ENCODE results near the gene SFT2D1. TPM values are rescaled to one million over a fixed set of nuclear protein-coding genes. Genes with fewer than 3 reads are reported as not detected.

Gene SFT2D1
- total and polyA plus RNA-seq, 9 of the 15 experiments (the other 6 are each of a cell fraction or from before 2014, with no cell fraction given): 54.4 to 140 (median 74.6) TPM

DNA sequence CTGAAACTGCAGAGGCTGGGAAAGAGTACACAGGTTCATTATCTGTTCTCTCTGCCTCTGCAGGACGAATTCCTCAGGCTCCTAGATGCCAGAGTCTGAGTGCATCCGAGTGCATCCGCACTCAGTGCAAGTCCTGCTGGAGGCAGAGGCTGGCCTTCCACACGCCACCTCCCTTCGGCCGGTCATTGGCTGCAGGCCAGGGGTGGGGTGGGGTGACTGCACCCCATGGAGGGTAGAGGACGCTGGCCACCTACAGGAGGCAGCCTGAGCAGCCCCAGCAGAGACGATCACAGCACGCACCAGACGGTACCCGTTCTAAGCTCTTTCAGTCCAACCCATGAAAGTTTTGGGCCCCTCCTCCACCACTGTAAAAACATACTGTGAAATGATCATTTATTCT is 11.7 kb downstream of the SFT2D1 start (continued):
- TF ChIP-seq, protein P1, sequence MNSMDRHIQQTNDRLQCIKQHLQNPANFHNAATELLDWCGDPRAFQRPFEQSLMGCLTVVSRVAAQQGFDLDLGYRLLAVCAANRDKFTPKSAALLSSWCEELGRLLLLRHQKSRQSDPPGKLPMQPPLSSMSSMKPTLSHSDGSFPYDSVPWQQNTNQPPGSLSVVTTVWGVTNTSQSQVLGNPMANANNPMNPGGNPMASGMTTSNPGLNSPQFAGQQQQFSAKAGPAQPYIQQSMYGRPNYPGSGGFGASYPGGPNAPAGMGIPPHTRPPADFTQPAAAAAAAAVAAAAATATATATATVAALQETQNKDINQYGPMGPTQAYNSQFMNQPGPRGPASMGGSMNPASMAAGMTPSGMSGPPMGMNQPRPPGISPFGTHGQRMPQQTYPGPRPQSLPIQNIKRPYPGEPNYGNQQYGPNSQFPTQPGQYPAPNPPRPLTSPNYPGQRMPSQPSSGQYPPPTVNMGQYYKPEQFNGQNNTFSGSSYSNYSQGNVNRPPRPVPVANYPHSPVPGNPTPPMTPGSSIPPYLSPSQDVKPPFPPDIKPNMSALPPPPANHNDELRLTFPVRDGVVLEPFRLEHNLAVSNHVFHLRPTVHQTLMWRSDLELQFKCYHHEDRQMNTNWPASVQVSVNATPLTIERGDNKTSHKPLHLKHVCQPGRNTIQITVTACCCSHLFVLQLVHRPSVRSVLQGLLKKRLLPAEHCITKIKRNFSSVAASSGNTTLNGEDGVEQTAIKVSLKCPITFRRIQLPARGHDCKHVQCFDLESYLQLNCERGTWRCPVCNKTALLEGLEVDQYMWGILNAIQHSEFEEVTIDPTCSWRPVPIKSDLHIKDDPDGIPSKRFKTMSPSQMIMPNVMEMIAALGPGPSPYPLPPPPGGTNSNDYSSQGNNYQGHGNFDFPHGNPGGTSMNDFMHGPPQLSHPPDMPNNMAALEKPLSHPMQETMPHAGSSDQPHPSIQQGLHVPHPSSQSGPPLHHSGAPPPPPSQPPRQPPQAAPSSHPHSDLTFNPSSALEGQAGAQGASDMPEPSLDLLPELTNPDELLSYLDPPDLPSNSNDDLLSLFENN (IDR thresholded peaks at IDR 0.05; ENCODE audit: low read depth in 2 of 2, low read length in 2 of 2): no peak
- TF ChIP-seq POLR2AphosphoS5 (IDR thresholded peaks at IDR 0.05; ENCODE audit: control insufficient read depth, insufficient read depth, low read depth, low read length) (0 out of 2 replicates have a peak, but pooled peaks have one; percentile 26), RBM15 (IDR thresholded peaks at IDR 0.05; ENCODE audit: insufficient read depth, low read length) (no peak), SRSF1 (IDR thresholded peaks at IDR 0.05; ENCODE audit: low read depth, low read length) (no peak), TFAM (CRISPR knock-in tag; conservative IDR thresholded peaks at IDR 0.05) (no peak), HDAC1 (IDR thresholded peaks at IDR 0.05) (0 out of 4 replicates have a peak, but pooled peaks of 1 of the 2 experiments have one; percentile 19), TSC22D4 (tag; IDR thresholded peaks at IDR 0.05) (no peak), HDAC2 (IDR thresholded peaks at IDR 0.05) (0 out of 2 replicates have a peak, but pooled peaks have one; percentile 28), GTF2F1 (IDR thresholded peaks at IDR 0.05; ENCODE audit: low read depth, low read length) (no peak), PYGO2 (tag; IDR thresholded peaks at IDR 0.05) (no peak), HNRNPH1 (optimal IDR thresholded peaks at IDR 0.05; ENCODE audit: low read depth, low read length) (no peak), ZFP36 (IDR thresholded peaks at IDR 0.05; ENCODE audit: low read depth, low read length, partially characterized antibody) (peak; percentile 25), HMGN3 (IDR thresholded peaks at IDR 0.05; ENCODE audit: borderline replicate concordance, extremely low read depth, insufficient read length, low read depth, low read length) (peak; percentile 80), HSF4 (CRISPR knock-in tag; IDR thresholded peaks at IDR 0.05; ENCODE audit: borderline replicate concordance) (no peak), POLR3A (IDR thresholded peaks at IDR 0.05; ENCODE audit: borderline replicate concordance, extremely low read depth, insufficient read depth, insufficient read length) (no peak), RBM17 (IDR thresholded peaks at IDR 0.05; ENCODE audit: borderline replicate concordance, low read depth, low read length) (no peak), POLR3G (IDR thresholded peaks at IDR 0.05; ENCODE audit: extremely low read depth, insufficient read length, insufficient replicate concordance) (no peak)
- TF ChIP-seq, protein P2, sequence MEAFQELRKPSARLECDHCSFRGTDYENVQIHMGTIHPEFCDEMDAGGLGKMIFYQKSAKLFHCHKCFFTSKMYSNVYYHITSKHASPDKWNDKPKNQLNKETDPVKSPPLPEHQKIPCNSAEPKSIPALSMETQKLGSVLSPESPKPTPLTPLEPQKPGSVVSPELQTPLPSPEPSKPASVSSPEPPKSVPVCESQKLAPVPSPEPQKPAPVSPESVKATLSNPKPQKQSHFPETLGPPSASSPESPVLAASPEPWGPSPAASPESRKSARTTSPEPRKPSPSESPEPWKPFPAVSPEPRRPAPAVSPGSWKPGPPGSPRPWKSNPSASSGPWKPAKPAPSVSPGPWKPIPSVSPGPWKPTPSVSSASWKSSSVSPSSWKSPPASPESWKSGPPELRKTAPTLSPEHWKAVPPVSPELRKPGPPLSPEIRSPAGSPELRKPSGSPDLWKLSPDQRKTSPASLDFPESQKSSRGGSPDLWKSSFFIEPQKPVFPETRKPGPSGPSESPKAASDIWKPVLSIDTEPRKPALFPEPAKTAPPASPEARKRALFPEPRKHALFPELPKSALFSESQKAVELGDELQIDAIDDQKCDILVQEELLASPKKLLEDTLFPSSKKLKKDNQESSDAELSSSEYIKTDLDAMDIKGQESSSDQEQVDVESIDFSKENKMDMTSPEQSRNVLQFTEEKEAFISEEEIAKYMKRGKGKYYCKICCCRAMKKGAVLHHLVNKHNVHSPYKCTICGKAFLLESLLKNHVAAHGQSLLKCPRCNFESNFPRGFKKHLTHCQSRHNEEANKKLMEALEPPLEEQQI (IDR thresholded peaks at IDR 0.05): no peak
- TF ChIP-seq, protein P3, sequence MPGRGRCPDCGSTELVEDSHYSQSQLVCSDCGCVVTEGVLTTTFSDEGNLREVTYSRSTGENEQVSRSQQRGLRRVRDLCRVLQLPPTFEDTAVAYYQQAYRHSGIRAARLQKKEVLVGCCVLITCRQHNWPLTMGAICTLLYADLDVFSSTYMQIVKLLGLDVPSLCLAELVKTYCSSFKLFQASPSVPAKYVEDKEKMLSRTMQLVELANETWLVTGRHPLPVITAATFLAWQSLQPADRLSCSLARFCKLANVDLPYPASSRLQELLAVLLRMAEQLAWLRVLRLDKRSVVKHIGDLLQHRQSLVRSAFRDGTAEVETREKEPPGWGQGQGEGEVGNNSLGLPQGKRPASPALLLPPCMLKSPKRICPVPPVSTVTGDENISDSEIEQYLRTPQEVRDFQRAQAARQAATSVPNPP (IDR thresholded peaks at IDR 0.05; ENCODE audit: borderline replicate concordance, insufficient read depth, insufficient read length): no peak
